Keratinocyte (primary cell): ENCODE measurements around the gene OR11G2. TPM values are rescaled to one million over a fixed set of nuclear protein-coding genes. Genes with fewer than 3 reads are reported as not detected.
"Not testable (repeated sequence)": the region's sequence is repeated elsewhere in the genome, so short reads cannot be mapped to it uniquely, and the experiment has no call there.

Experiments used
- DNase-seq: peaks from one replicate; pipeline ENCODE4 v3.0.0-alpha.2; 2011; ENCODE audit warnings: low read depth, missing footprints, low spot score
- FAIRE-seq: peaks from 2 replicates; lab custom pipeline; 2011; peaks lifted over from hg19 to GRCh38; lab: Jason Lieb, UNC
- H2AFZ ChIP-seq: 2 replicates; pipeline ENCODE4 v1.6.0; 2012; ENCODE audit warnings: low read length, control low read depth, inconsistent platforms; ENCODE audit not compliant: control insufficient read depth
- H3K27ac ChIP-seq: 2 replicates; pipeline ENCODE4 v1.5.1; 2011; ENCODE audit warnings: low read length; ENCODE audit not compliant: control insufficient read depth, insufficient read depth
- H3K27me3 ChIP-seq: 3 replicates; pipeline ENCODE4 v1.6.0; 2011; ENCODE audit warnings: low read length; ENCODE audit not compliant: control insufficient read depth, insufficient read depth; ENCODE audit errors: extremely low read depth
- H3K36me3 ChIP-seq, 2 experiments: 2 replicates in 1 of 2; 3 replicates in 1 of 2; pipeline ENCODE4 v1.5.1; 2011; ENCODE audit warnings: low read length in 2 of 2, mild to moderate bottlenecking in 1 of 2; ENCODE audit not compliant: control insufficient read depth in 2 of 2, insufficient read depth in 2 of 2; ENCODE audit errors: extremely low read depth in 1 of 2
- H3K4me1 ChIP-seq: 3 replicates; pipeline ENCODE4 v1.5.1; 2011; ENCODE audit warnings: low read length; ENCODE audit not compliant: control insufficient read depth, insufficient read depth; ENCODE audit errors: extremely low read depth
- H3K4me2 ChIP-seq: 3 replicates; pipeline ENCODE4 v1.6.0; 2011; ENCODE audit warnings: low read depth, low read length; ENCODE audit not compliant: control insufficient read depth, insufficient read depth; ENCODE audit errors: extremely low read depth
- H3K4me3 ChIP-seq, 3 experiments: fragments of 200-600 bp in 1 of 3; sonication (generic) in 1 of 3; 2 replicates in 2 of 3; 3 replicates in 1 of 3; pipeline ENCODE4 v1.5.1; 2011 to 2016; ENCODE audit warnings: low read length in 3 of 3, mild to moderate bottlenecking in 3 of 3, control low read depth in 2 of 3, inconsistent platforms in 1 of 3, low read depth in 1 of 3, mixed read lengths in 1 of 3, mixed run types in 1 of 3, moderate library complexity in 1 of 3; ENCODE audit not compliant: control insufficient read depth in 2 of 3, insufficient read depth in 2 of 3; ENCODE audit errors: extremely low read depth in 1 of 3
- H3K79me2 ChIP-seq: 2 replicates; pipeline ENCODE4 v1.6.0; 2012; ENCODE audit warnings: low read length; ENCODE audit not compliant: control insufficient read depth, insufficient read depth
- H3K9ac ChIP-seq: 3 replicates; pipeline ENCODE4 v1.6.0; 2011; ENCODE audit warnings: low read length; ENCODE audit not compliant: control insufficient read depth, insufficient read depth; ENCODE audit errors: extremely low read depth
- H3K9me1 ChIP-seq: 3 replicates; pipeline ENCODE4 v1.6.0; 2011; ENCODE audit warnings: low read length; ENCODE audit not compliant: control insufficient read depth, insufficient read depth; ENCODE audit errors: extremely low read depth
- H3K9me3 ChIP-seq: 2 replicates; pipeline ENCODE4 v1.5.1; 2012; ENCODE audit warnings: low read depth, low read length; ENCODE audit not compliant: control insufficient read depth
- H4K20me1 ChIP-seq: 3 replicates; pipeline ENCODE4 v1.6.0; 2011; ENCODE audit warnings: low read length; ENCODE audit not compliant: control insufficient read depth, insufficient read depth; ENCODE audit errors: extremely low read depth
- EZH2 ChIP-seq: IDR thresholded peaks from one replicate; pipeline ENCODE4 v1.6.1; 2012; ENCODE audit warnings: inconsistent platforms, mild to moderate bottlenecking, low read length, moderate library complexity
- dilution Hi-C: fragments of 300-500 bp; cut with MboI; formaldehyde crosslinking; loops from one replicate; pipeline ENCODE4 v1.7.0; 2020; ENCODE audit warnings: low sequenced_read_pairs; ENCODE audit not compliant: extremely low pct_ligation_motif_present
- polyA plus RNA-seq, 5 experiments: library from polyadenylated mRNA; depleted of rRNA in 3 of 5; stranded (reverse) in 3 of 5; stranded (forward) in 1 of 5; unstranded in 1 of 5; fragments of >200 nt; gene quantifications; 1 replicate in 1 of 5; 2 replicates in 3 of 5; 3 replicates in 1 of 5; pipeline versions ENCODE4 v1.2.1 to v1.2.3, GENCODE V29; 2011 to 2012; ENCODE audit warnings: missing spikeins in 2 of 5, low read depth in 1 of 5, low replicate concordance in 1 of 5
- TF ChIP-seq, protein P1 (sequence below), 3 experiments: IDR thresholded peaks in 1 of 3; conservative IDR thresholded peaks in 1 of 3; optimal IDR thresholded peaks in 1 of 3; 2 replicates in 2 of 3; 3 replicates in 1 of 3; pipeline versions ENCODE3 to v1.5.1; 2011; ENCODE audit warnings: low read length in 3 of 3, mild to moderate bottlenecking in 3 of 3, moderate library complexity in 2 of 3, control low read depth in 1 of 3, inconsistent platforms in 1 of 3; ENCODE audit not compliant: insufficient read depth in 2 of 3; ENCODE audit errors: extremely low read depth in 1 of 3

OR11G2 gene
- polyA plus RNA-seq, 1 donor (not counting 4 experiments of a cell fraction or from before 2014, with no cell fraction given), result not detected

DNA sequence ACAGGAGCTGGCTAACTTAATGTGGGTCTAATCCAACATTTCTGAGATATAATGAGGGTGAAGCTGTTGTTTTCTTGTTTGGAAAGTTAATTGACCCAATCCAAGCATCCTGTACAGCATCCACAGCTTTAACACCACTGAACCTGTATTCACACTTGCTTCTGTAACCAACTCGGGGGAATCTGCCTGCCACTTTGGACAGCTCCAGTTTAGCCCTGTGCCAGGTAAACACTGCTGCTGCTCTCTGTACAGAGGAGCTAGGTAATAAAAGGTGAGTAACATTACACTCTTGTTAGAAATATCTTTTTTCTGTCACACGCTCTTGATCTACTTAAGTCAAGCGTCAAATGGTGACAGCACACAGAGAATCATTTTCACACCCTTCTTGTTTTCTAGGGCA, 700 bp downstream of the OR11G2 start:
- no peaks in the 10 kb centered on the region for H3K27me3 ChIP-seq
- dilution Hi-C loops, result no loop called here
- no peak for DNase-seq

DNA sequence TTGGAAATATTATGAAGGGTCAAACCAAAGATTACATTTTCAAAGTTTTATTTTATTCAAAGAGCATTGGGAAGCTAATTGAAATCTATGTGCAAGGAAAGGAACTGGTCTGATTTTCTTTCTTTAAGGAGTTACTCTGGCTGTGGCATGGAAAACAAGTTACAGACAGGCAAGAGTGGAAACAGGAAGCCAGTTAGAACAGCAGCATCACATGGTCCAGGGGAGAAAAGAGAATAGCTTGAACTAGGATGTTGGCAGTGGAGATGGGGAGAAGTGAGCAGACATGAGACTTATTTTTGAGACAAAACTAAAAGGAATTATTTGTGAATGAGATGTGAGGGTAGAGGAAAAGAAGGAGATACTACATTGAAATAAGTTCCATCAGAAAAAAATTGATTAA, 3.4 kb downstream of the OR11G2 start:
- Histone ChIP-seq H3K79me2 (no peaks in the 10 kb centered on the region), H3K4me1 (no peaks in the 10 kb centered on the region), H3K9ac (no peak overlapping the region), H2AFZ (no peak overlapping the region), H3K36me3 (no peaks in the 10 kb centered on the region), H3K27ac (no peak overlapping the region), H3K9me3 (no peaks in the 10 kb centered on the region), H4K20me1 (no peaks in the 10 kb centered on the region), H3K27me3 (no peaks in the 10 kb centered on the region), H3K4me3 (no peak overlapping the region), H3K4me2 (no peak overlapping the region), H3K9me1 (no peaks in the 10 kb centered on the region)
- FAIRE-seq, result no peak
- TF ChIP-seq, protein P1, sequence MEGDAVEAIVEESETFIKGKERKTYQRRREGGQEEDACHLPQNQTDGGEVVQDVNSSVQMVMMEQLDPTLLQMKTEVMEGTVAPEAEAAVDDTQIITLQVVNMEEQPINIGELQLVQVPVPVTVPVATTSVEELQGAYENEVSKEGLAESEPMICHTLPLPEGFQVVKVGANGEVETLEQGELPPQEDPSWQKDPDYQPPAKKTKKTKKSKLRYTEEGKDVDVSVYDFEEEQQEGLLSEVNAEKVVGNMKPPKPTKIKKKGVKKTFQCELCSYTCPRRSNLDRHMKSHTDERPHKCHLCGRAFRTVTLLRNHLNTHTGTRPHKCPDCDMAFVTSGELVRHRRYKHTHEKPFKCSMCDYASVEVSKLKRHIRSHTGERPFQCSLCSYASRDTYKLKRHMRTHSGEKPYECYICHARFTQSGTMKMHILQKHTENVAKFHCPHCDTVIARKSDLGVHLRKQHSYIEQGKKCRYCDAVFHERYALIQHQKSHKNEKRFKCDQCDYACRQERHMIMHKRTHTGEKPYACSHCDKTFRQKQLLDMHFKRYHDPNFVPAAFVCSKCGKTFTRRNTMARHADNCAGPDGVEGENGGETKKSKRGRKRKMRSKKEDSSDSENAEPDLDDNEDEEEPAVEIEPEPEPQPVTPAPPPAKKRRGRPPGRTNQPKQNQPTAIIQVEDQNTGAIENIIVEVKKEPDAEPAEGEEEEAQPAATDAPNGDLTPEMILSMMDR (optimal IDR thresholded peaks at IDR 0.05 in 1 of 3, IDR thresholded peaks at IDR 0.05 in 1 of 3, conservative IDR thresholded peaks at IDR 0.05 in 1 of 3; ENCODE audit: extremely low read depth in 1 of 3, insufficient read depth in 2 of 3, low read length in 3 of 3), result no peak
- TF ChIP-seq EZH2, result no peak
- DNase-seq, result no peak
- dilution Hi-C loops, result no loop called here

More for the DNA sequence above, 700 bp downstream of the OR11G2 start:
- no peaks in the 10 kb centered on the region for H3K36me3 ChIP-seq
- no peak overlapping the region for H2AFZ ChIP-seq
- no peak for FAIRE-seq
- H3K9me3 ChIP-seq, result no peaks in the 10 kb centered on the region
- no peaks in the 10 kb centered on the region for H3K9me1 ChIP-seq
- TF ChIP-seq, protein P1 (optimal IDR thresholded peaks at IDR 0.05 in 1 of 3, IDR thresholded peaks at IDR 0.05 in 1 of 3, conservative IDR thresholded peaks at IDR 0.05 in 1 of 3; ENCODE audit: extremely low read depth in 1 of 3, insufficient read depth in 2 of 3, low read length in 3 of 3), result no peak
- TF ChIP-seq EZH2, result no peak
- no peaks in the 10 kb centered on the region for H4K20me1 ChIP-seq
- no peaks in the 10 kb centered on the region for H3K79me2 ChIP-seq
- H3K4me2 ChIP-seq, result no peak overlapping the region
- no peaks in the 10 kb centered on the region for H3K4me1 ChIP-seq
- no peak overlapping the region for H3K27ac ChIP-seq
- H3K4me3 ChIP-seq, result no peak overlapping the region
- no peak overlapping the region for H3K9ac ChIP-seq

DNA sequence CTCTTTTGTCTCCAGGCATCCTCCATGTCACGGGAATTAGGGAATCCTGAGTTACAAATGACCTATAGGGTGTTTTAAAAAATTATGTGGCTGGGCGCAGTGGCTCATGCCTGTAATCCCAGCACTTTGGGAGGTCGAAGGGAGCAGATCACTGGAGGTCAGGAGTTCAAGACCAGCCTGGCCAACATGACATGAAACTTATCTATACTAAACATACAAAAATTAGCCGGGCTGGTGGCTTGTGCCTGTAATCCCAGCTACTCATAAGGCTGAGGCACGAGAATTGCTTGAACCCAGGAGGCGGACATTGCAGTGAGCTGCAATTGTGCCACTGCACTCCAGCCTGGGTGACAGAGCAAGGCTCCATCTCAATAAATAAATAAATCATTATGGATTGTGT, 4.5 kb downstream of the OR11G2 start:
- DNase-seq, H4K20me1 ChIP-seq, H3K9me1 ChIP-seq, dilution Hi-C loops, H3K27me3 ChIP-seq, H3K27ac ChIP-seq, H3K4me2 ChIP-seq, FAIRE-seq, H3K79me2 ChIP-seq, H2AFZ ChIP-seq, H3K9ac ChIP-seq, H3K36me3 ChIP-seq, H3K4me1 ChIP-seq, H3K4me3 ChIP-seq, H3K9me3 ChIP-seq: not testable (repeated sequence)
